Measurements from ENCODE around the gene SEPTIN1. TPM values are rescaled to one million over a fixed set of nuclear protein-coding genes. Genes with fewer than 3 reads are reported as not detected.

The SEPTIN1 gene
- total RNA-seq, 2 experiments from 2014 or later, result 133 to 181 TPM

DNA sequence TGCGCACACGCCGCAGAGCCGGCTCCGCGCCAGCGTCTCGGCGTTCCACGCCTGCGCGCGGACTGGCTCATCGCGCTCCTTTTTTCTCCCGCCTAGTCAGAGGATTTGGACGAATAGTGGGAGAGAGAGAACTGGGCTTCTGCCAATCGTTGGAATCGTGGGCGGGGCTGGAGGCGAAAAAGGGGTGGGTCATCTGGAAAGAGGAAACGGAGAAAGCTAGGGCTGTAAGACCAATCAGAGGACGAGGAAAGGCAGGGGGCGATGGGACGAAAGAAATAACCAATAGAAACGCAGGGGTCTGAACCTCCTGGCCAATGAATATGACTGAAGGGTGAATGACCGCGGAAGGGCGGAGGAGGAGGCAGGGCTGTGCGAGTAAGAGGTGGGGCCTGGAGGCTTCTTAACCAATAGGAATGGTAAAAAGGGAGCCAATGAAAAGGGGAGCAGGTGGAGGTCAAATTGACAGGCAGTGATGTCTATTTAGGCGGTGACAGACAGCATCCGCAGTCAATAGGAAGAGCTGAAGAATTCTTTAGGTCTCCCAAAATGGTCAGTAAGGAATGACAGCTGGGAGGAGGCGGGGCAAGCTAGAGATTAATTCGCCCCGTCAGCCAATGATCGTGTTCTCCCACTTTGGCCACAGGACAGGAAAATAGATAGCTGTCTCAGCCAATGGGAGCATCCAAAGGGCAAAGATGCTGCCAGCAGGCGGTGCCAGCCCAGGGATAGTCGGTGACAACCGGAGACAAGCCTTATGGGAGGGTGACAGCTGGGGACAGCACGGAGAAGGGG lies 11.7 kb downstream of the SEPTIN1 start, which contains the start of gene TBC1D10B:
Gene TBC1D10B (minus strand): TSS at position 39 of the 792 bp plus-strand sequence. CDS start 311 bp downstream, outside the sequence.
- peak within 1 kb of the TSS; percentile 77 for H3K27ac ChIP-seq (ENCODE audit: low read depth, low read length, poor library complexity, severe bottlenecking)
- peak within 1 kb of the TSS; percentile 99 for H3K4me3 ChIP-seq (ENCODE audit: low read depth, low read length, poor library complexity, severe bottlenecking)
- peaks cover 45% of the 10 kb centered on the region for H3K4me1 ChIP-seq (ENCODE audit: insufficient read depth, low read length, poor library complexity, severe bottlenecking)
- no TSS peak for BruUV-seq (replicated peaks)
- no peak for TF ChIP-seq EZH2phosphoT487 (IDR thresholded peaks at IDR 0.05; ENCODE audit: borderline replicate concordance, low read depth, low read length)
- TF ChIP-seq, protein P1, sequence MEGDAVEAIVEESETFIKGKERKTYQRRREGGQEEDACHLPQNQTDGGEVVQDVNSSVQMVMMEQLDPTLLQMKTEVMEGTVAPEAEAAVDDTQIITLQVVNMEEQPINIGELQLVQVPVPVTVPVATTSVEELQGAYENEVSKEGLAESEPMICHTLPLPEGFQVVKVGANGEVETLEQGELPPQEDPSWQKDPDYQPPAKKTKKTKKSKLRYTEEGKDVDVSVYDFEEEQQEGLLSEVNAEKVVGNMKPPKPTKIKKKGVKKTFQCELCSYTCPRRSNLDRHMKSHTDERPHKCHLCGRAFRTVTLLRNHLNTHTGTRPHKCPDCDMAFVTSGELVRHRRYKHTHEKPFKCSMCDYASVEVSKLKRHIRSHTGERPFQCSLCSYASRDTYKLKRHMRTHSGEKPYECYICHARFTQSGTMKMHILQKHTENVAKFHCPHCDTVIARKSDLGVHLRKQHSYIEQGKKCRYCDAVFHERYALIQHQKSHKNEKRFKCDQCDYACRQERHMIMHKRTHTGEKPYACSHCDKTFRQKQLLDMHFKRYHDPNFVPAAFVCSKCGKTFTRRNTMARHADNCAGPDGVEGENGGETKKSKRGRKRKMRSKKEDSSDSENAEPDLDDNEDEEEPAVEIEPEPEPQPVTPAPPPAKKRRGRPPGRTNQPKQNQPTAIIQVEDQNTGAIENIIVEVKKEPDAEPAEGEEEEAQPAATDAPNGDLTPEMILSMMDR (conservative IDR thresholded peaks at IDR 0.05; ENCODE audit: low read length), result peak; percentile 56
- H3K9me2 ChIP-seq (ENCODE audit: insufficient read depth, low read length), result no peaks in the 10 kb centered on the region
- H3K9me3 ChIP-seq (ENCODE audit: low read length), result no peaks in the 10 kb centered on the region
- H2AFZ ChIP-seq (ENCODE audit: low read length), result no peak within 1 kb of the TSS
- DNase-seq (ENCODE audit: low spot score), result peak; percentile 100
- H3K36me3 ChIP-seq (ENCODE audit: insufficient read depth, low read length), result peaks cover 34% of the 10 kb centered on the region
- H3K79me2 ChIP-seq (ENCODE audit: insufficient read depth, low read depth, low read length), result peaks cover 42% of the 10 kb centered on the region
- peaks cover 20% of the 10 kb centered on the region for H4K20me1 ChIP-seq (ENCODE audit: insufficient read depth, low read length)
- CTCF ChIA-PET (ENCODE audit: unreplicated experiment), result interaction anchor here (0.6 to 1.3 kb wide), 10 partner anchors 12 to 47 kb away, joined by 3 to 9 read pairs (median 3); partner anchors contain the start of genes SEPTIN1 and ZNF48
- intact Hi-C loops (cut with micrococcal nuclease; ENCODE audit: unreplicated experiment), result loop anchor here (2.0 to 10.0 kb wide), 3 partner anchors 28 to 376 kb away; partner anchors contain the start of genes HIRIP3 and INO80E
- POLR2A ChIA-PET, result interaction anchor here (0.5 to 2.6 kb wide), 21 partner anchors 8 to 769 kb away, joined by 3 to 26 read pairs (median 6); partner anchors contain the start of genes SEPTIN1, ZNF48 and ZNF771
- peak within 1 kb of the TSS; percentile 97 for H3K4me2 ChIP-seq (ENCODE audit: low read length)

DNA sequence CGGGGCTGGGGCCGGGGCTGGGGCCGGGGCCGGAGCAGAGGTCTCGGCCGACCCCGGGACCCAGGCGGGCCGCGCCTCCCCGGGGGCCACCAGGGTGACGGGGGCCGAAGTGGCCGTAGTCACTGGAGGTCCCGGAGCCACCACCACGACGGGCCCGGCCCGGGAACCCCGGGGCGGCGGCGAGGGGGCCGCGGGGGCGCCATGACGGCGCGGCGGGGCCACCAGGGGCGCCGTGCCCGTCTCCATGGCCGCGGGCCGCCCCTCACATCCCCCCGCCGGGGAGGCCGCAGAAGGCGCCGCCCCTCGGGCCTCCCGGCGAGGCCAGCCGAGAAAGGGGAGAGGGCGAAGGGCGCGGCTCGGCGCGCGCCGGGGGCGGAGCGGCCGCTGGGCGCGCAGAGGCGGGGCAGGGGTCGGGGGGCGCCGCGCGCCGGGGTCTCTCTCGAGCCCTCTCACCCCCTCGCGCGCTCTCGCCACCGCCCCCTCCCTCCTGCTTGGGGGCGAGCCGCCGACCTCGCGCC lies 12.4 kb downstream of the SEPTIN1 start:
- Histone ChIP-seq H3K36me3 (ENCODE audit: insufficient read depth, low read length) (peaks cover 41% of the 10 kb centered on the region), H3K4me2 (ENCODE audit: low read length) (peak overlapping the region; percentile 97), H4K20me1 (ENCODE audit: insufficient read depth, low read length) (peaks cover 20% of the 10 kb centered on the region), H2AFZ (ENCODE audit: low read length) (no peak overlapping the region), H3K79me2 (ENCODE audit: insufficient read depth, low read depth, low read length) (peaks cover 49% of the 10 kb centered on the region), H3K4me1 (ENCODE audit: insufficient read depth, low read length, poor library complexity, severe bottlenecking) (peaks cover 47% of the 10 kb centered on the region), H3K9me2 (ENCODE audit: insufficient read depth, low read length) (no peaks in the 10 kb centered on the region), H3K4me3 (ENCODE audit: low read depth, low read length, poor library complexity, severe bottlenecking) (peak overlapping the region; percentile 99), H3K9me3 (ENCODE audit: low read length) (no peaks in the 10 kb centered on the region), H3K27ac (ENCODE audit: low read depth, low read length, poor library complexity, severe bottlenecking) (peak overlapping the region; percentile 26)
- DNase-seq (ENCODE audit: low spot score), result no peak
- no TSS peak for BruUV-seq (replicated peaks)
- intact Hi-C loops (cut with micrococcal nuclease; ENCODE audit: unreplicated experiment), result loop anchor here (2.0 to 10.0 kb wide), 3 partner anchors 27 to 375 kb away; partner anchors contain the start of genes HIRIP3 and INO80E
- ChIA-PET POLR2A (interaction anchor here (0.8 to 2.1 kb wide), 8 partner anchors 9 to 48 kb away, joined by 3 to 12 read pairs (median 6); partner anchors contain the start of genes SEPTIN1 and ZNF48), CTCF (ENCODE audit: unreplicated experiment) (interaction anchor here (1.3 kb wide), 1 partner anchor 16 kb away, joined by 4 read pairs; no protein-coding TSS in a partner anchor)
- no peak for TF ChIP-seq EZH2phosphoT487 (IDR thresholded peaks at IDR 0.05; ENCODE audit: borderline replicate concordance, low read depth, low read length)
- TF ChIP-seq, protein P1 (conservative IDR thresholded peaks at IDR 0.05; ENCODE audit: low read length), result 0 out of 2 replicates have a peak, but pooled peaks have one; percentile 22

Data from OCI-LY7 (cell line).